ENCODE measurements around the gene EFNA4. TPM values are rescaled to one million over a fixed set of nuclear protein-coding genes. Genes with fewer than 3 reads are reported as not detected.

The EFNA4 gene
- total RNA-seq, 1 donor from 2014 or later = 10.1 TPM

GRCh38 chr1:155103325-155103724 is 39.8 kb downstream of the EFNA4 start:
- DNase-seq (ENCODE audit: extremely low spot score, unreplicated experiment) = no peak
- TF ChIP-seq CTCF (IDR thresholded peaks at IDR 0.05) = no peak
- Mint-ChIP-seq H3K4me1 (ENCODE audit: unreplicated experiment) (no peaks in the 10 kb centered on the region), H3K4me3 (ENCODE audit: unreplicated experiment) (no peak overlapping the region), H3K9me3 (ENCODE audit: unreplicated experiment) (no peaks in the 10 kb centered on the region), H3K27ac (ENCODE audit: unreplicated experiment) (no peak overlapping the region), H3K36me3 (ENCODE audit: unreplicated experiment) (no peaks in the 10 kb centered on the region), H3K27me3 (ENCODE audit: unreplicated experiment) (peaks cover 15% of the 10 kb centered on the region)

- Mint-ChIP-seq H3K4me1 (ENCODE audit: unreplicated experiment) (no peaks in the 10 kb centered on the region), H3K27me3 (ENCODE audit: unreplicated experiment) (peaks cover 20% of the 10 kb centered on the region), H3K27ac (ENCODE audit: unreplicated experiment) (no peak overlapping the region), H3K4me3 (ENCODE audit: unreplicated experiment) (no peak overlapping the region), H3K36me3 (ENCODE audit: unreplicated experiment) (no peaks in the 10 kb centered on the region), H3K9me3 (ENCODE audit: unreplicated experiment) (no peaks in the 10 kb centered on the region)
- no peak for TF ChIP-seq CTCF (IDR thresholded peaks at IDR 0.05)
- DNase-seq (ENCODE audit: extremely low spot score, unreplicated experiment) = no peak
Observed at GRCh38 chr1:155104605-155105534, 41.3 kb downstream of the EFNA4 start.

- no peak for TF ChIP-seq CTCF (IDR thresholded peaks at IDR 0.05)
Observed at GRCh38 chr1:155105604-155106011, 42.1 kb downstream of the EFNA4 start.

DNA sequence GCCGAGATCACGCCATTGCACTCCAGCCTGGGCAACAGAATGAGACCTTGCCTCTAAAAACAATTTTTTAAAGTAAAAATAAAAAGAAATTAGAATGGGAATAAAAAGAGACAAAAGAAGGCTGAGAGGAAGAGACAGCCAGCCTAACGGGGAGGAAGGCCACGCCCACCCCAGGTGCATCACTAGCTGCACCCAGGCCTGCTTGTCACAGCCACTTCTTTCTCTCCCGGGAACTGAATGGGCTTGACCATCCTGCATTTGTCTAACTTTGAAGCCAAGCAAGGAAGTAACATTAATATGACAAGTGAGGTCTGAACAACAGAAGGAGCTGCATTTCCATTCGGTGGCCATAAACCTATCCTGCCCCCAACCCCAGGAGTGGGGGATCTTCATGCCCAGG is 43.3 kb downstream of the EFNA4 start:
- Mint-ChIP-seq H3K27ac (ENCODE audit: unreplicated experiment) (no peak overlapping the region), H3K36me3 (ENCODE audit: unreplicated experiment) (no peaks in the 10 kb centered on the region)

More at GRCh38 chr1:155105604-155106011, 42.1 kb downstream of the EFNA4 start:
- Mint-ChIP-seq H3K27me3 (ENCODE audit: unreplicated experiment) (peaks cover 20% of the 10 kb centered on the region), H3K9me3 (ENCODE audit: unreplicated experiment) (no peaks in the 10 kb centered on the region), H3K4me3 (ENCODE audit: unreplicated experiment) (no peak overlapping the region), H3K27ac (ENCODE audit: unreplicated experiment) (no peak overlapping the region), H3K36me3 (ENCODE audit: unreplicated experiment) (no peaks in the 10 kb centered on the region), H3K4me1 (ENCODE audit: unreplicated experiment) (no peaks in the 10 kb centered on the region)
- DNase-seq (ENCODE audit: extremely low spot score, unreplicated experiment) = no peak

More for the DNA sequence above, 43.3 kb downstream of the EFNA4 start:
- TF ChIP-seq CTCF (IDR thresholded peaks at IDR 0.05) = no peak
- Mint-ChIP-seq H3K9me3 (ENCODE audit: unreplicated experiment) (no peaks in the 10 kb centered on the region), H3K27me3 (ENCODE audit: unreplicated experiment) (peaks cover 20% of the 10 kb centered on the region), H3K4me1 (ENCODE audit: unreplicated experiment) (no peaks in the 10 kb centered on the region), H3K4me3 (ENCODE audit: unreplicated experiment) (no peak overlapping the region)
- no peak for DNase-seq (ENCODE audit: extremely low spot score, unreplicated experiment)
